ENCODE results near the gene RAB37.

The RAB37 gene

DNA sequence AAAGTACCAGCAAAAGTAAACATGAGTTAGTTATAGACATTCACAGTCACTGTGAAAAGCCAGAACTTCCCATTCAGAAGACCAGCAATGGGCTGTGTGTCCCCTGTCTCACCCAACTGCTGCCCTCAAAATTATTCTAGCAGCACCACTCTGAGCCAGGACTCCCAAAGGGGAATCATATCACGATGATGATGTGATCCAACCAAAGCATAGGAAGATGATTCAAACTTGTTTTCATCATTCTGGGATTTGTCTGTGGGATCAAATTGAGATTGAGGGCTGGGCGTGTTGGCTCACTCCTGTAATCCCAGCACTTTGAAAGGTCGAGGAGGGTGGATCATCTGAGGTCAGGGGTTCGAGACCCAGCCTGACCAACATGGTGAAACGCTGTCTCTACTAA lies 45.5 kb downstream of the RAB37 start:
- DNase-seq = no peak

DNA sequence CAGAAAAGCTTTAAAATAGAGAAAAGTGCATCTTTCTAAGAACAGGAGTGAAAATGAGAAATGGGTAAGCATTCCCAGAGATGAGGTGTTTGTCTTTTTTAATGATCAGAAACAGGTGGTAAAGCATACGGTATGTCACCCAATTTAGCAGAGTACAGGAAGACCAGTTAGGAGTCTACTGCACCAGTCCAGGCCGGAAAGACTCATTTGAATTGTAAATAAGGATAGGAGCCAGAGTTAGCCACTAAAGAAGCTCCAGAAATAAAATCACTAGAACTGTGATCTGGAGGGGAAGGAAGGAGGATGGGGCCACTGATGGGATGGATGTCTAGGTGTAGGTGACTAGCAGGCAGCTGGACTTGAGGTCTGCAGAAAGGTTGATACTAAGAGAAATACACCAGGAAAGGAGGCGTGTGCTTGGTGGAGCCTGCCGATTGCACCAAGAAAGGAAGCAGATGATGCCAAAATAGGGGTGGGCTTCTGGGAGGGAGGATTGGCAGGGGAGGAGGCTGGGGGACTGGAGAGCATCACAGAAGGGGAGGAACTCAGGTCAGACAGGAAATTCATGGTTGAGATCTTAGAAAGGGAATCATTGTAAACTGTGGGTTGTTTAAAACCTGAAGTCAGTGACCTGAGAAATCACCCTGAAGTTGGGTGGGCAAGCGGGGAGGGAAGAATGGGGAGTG lies 47.2 kb downstream of the RAB37 start:
- DNase-seq = no peak

DNA sequence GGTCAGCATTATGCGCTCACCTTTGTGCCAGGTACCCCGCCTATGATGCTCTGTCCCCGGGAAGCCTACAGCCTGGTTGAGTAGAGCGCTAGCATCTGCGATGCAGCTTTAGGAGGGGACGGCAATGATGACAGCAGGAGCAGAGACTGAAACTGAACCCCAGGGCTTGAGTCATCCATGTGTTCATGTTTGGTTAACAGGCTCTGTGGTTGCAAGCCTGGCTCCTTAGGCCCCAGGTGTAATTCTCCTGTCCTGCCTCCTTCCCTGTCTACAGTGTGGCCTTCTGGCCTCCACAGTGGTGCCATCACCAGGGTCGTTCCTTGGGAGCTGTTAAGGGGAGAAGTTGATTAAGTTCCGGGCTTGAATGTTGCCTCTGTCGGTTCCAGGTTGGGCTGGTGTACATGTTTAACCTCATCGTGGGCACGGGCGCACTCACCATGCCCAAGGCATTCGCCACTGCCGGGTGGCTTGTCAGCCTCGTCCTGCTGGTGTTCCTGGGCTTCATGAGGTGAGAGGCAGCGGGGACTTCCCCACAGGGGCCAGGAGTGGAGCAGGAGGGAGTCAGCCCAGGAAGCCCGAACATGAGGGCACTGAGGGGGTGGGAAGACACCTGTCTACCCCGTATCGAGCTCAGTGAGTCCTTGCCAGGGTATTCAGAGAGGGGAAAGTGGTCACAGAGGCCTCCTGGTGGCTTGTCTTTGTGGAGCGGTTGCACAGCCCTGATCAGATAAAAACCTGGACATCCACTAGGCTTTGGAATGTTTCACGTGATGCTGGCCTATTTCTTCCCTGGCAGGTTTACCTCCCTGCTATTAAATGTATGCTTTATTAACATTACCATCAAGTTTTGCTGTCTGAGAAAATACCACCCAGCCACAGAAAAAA lies 48.3 kb downstream of the RAB37 start:
- no peak for DNase-seq

DNA sequence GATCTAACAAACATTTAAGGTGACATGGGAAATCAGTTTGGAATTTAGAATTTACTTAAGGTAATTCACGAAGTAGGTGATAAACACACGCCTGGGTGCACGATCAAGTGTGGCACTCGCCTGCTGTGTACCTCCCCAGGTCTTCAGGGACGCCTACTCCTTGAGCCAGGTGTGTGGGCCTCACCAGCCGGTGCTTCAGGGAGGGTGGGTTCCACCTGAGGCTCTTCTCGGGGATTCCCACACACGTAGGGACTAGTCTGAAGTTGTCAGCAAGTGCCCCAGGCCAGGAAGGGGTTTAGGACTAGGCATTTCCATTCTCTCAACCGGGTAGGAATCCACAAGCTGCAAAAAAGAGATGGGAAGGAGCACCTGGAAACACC lies 48.9 kb downstream of the RAB37 start:
- no peak for DNase-seq

DNA sequence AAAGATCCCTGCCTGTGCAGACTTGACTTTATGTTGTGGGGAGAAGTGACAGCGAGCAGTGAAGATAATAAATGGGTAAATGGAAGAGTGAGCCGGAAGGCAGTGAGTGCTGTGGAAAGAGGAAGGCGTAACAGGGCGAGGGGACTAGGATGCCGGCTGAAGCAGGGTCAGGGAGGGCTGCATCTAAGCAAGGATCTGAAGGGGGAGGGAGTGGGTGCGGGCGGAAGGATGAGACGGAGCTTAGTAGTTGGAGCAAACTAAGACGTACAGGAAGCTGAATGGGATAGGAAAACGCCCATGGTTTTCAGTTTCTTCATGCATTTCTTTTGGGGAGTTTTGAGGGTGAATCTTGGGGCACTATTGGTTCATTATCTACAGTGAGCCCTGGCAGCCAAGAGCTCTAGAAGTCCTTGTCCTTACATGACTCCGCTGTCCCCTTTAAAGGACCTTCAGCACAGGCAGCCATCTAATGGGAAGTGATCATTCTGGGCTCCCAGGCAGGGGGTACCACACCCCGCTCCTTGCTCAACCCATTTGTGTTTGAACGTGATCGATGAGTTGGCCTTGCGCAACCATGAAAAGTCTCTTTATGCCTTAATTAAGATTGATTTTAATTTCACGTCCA lies 49.5 kb downstream of the RAB37 start:
- peak in 1 of 2 donors; percentile 50 for DNase-seq

DNA sequence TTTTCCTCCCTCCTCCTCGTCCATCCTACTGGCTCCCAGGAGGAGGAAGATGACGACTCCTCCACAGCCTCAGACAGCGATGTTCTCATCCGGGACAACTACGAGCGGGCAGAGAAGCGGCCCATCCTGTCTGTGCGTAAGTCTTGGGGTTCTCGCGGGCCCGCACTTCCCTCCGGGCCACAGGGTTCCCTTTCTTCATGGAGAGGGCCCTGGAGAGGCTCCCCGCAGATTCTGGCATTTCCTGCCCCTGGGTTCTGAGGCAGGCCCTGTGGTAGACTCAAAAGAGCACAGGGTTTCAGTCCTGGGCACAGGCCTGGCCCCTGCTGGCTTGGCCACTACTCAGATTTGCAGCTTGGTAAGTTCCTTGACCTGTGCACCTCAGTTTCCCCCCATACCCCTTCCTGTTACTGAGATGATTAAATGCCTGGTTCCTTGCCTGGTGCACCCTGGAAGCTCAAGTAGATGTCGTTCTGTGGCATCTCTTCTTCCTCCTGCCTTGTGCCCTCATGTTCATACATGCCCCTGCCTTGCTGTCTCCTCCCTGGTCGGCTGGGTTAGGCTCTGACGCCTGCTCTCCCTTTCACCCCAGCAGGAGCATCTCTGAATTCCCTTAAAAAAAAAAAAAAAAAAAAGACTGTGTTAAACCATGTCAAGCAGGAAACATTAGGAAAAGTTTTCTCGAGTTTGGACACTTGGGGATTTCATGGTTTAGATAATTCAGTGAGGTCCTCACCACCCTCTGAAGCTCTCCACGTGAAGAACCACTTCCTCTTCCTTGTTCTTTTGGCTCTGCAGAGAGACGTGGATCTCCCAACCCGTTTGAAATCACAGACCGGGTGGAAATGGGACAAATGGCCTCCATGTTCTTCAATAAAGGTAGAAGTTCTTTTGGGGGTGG lies 53.4 kb downstream of the RAB37 start:
- no peak for DNase-seq

DNA sequence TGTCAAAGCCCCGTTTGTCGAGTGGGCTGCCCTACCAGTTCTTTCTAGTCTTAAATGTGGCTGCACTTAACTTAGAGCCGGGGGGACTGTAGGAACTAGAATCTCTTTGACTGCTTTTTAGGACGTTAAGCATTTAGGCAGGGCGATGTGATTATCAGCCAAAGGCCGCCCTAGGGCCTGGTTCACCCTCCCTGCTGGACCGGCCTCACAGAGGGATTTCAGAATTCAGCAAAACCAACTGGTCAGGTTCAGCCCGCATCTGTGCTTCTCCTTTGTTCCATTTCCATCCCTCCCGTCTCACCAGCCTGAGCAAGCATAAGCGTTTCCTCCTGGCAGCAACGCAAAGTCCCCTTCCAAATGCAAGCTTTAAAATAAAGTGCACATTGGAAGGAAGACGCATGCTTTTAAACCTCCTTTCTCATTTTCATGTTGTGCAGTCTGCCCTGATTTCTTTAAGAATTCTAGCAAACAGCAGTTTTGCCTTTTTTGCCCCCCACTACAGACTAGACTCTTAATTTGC lies 55.6 kb downstream of the RAB37 start:
- no peak for DNase-seq

DNA sequence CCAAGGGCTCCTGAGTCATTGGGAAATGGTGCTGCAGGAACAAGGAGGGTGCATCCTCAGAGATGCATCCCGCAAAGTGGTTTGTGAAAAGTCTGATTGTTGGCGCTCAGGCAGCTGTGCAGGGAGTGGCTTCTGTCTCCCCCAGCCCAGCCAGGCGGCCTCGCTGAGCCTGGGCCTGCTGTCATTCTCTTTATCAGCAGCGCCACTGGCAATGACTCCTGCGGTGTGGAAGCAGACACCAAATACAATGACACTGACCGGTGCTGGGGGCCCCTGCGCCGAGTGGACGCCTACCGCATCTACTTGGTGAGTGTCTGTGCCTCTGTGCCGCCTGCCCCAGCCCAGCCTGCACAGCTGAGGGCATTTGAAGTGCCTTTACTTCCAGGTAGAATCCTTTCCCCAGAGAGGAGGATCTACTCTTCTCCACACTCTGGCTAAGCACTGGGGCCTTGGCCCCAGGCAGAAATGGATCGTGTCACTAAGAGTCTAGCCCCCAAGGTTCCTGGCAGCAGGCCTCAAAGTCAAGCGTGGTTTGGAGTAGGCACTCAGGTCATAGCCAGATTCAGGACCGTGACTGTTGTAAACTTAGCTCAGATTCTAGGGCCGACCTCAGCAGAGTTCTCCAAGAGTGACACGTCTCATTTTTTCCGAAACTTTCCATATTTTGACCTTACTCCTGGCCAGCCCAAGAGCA lies 58.4 kb downstream of the RAB37 start:
- no peak for DNase-seq

DNA sequence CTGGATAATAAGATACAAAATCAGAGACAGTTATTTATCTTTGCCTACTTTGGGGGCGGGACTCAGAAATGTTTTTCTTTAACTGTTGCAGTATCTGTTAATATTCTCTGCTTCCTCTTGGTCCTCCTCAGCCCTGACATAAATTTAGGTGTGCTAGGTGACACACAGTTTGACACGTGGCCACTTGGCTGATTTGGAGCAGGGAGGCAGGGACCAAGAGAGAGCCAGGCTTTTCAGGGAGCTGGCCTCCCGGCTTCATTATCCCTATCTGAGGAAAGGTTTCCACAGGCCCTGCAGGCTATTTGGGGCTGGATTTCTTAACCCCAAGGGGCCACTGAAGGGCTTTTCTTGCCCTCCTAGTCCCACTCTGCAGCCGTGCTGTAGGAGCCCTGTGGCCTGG lies 59.2 kb downstream of the RAB37 start:
- DNase-seq = no peak

DNA sequence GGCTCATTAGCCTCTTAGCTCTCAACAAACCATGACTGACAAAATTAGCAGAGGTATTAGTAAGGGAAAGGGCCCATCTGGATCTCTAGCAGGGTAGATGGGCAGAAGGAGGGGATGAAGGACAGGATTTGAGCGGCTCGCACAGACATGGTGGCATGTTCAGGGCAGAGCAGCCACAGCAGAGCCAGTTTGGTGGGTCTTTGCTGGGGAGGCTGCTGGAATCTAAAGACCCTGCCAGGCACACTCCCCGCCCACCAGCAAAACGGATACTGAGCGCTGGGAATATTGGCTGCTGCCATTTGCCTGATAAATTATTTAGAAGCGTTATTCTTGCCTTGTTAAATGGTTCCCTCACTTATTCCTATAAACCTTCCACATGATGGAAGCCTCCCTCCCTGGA lies 59.8 kb downstream of the RAB37 start:
- no peak for DNase-seq
